ENCODE results near the gene JOSD2.
"Not testable (repeated sequence)": the region's sequence is repeated elsewhere in the genome, so short reads cannot be mapped to it uniquely, and the experiment has no call there.

Gene JOSD2

DNA sequence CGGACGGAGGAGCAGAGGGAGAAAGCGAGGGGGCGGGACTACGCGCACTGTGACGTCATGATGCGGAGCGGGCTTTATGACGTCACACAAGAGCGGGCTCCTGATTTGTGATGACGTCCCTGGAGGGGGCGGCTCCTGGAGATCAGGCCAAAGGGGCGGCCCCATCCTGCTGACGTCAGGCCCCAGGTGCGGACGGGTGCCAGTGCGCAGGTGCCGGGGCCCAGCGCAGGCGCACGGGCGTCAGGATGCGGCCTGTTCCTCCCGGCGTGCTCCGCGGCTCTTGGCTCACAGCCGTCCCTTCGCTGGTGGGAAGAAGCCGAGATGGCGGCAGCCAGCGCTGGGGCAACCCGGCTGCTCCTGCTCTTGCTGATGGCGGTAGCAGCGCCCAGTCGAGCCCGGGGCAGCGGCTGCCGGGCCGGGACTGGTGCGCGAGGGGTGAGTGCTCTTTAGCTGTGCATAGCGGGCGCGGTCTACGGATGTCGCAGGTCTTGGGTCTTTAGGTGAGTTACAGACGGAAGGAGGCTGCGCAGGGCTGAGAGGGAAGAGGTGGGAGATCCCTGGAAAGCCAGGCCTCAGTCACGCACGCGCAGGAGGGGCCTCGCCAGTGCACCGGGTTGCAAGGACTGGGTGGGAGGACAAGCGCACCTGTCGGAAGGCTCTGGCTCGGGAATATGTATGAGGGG, 34.6 kb downstream of the JOSD2 start, which contains the start of the genes EMC10 and GARIN5A:
EMC10 (plus strand) TSS at position 284 of the 683 bp plus-strand sequence; CDS start at position 322, 38 bp downstream.
GARIN5A (minus strand) TSS at position 625 of the 683 bp plus-strand sequence; CDS start at position 165, 460 bp downstream.
- H3K36me3 ChIP-seq: no peaks in the 10 kb centered on the region
- TF ChIP-seq Cebpa-rat (IDR thresholded peaks at IDR 0.05): no peak
- no peak within 1 kb of the TSS for H3K27ac ChIP-seq
- peak within 1 kb of the TSS in 7 of 11 experiments; percentile 16 to 52 (median 29); a peak in 10 of 22 replicates for H3K4me2 ChIP-seq
- H4K20me1 ChIP-seq: no peaks in the 10 kb centered on the region; a peak in 2 of 22 replicates
- H3K9me3 ChIP-seq (replicated peaks in 1 of 11): no peaks in the 10 kb centered on the region
- H3K27me3 ChIP-seq: peaks cover 25 to 41% (median 36%) of the 10 kb centered on the region in 11 experiments
- no peak within 1 kb of the TSS; a peak in 1 of 22 replicates for H3K9ac ChIP-seq
- peak within 1 kb of the TSS in 4 of 10 experiments; percentile 14 to 47 (median 20); a peak in 4 of 20 replicates for H3K4me3 ChIP-seq
- H3K4me1 ChIP-seq: peaks cover 0 to 27% (median 18%) of the 10 kb centered on the region in 10 experiments; a peak in 15 of 20 replicates

DNA sequence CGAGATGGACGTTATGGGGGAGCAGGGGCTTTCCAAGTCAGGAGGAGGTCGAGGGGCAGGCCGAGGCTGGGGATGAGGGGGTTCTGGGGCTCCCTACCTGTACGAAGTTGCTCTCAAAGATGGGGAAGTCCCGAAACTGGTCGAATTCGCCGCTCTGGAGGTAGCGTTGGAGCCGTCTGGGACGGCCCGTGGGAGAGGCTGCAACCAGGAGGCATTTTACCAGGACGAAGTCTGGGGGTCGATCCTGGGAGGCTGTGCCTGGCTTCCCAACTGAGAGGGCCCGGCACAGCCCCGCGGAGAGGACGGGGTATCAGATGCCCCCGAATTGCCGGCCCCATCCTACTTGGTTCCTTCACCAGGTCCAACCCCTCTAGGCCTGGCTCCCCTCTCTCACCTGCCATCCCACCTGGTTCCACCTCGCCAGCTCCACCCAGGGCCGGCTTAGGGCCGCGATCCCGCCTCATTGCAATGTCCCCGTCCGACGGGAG, 35.2 kb downstream of the JOSD2 start:
- Histone ChIP-seq H3K4me1 (peaks cover 0 to 21% (median 12%) of the 10 kb centered on the region in 10 experiments; a peak in 14 of 20 replicates), H3K4me2 (peak overlapping the region in 1 of 11 experiments; percentile 18; a peak in 1 of 22 replicates), H3K4me3 (no peak overlapping the region), H3K9me3 (replicated peaks in 1 of 11) (no peaks in the 10 kb centered on the region), H4K20me1 (no peaks in the 10 kb centered on the region; a peak in 2 of 22 replicates), H3K27ac (no peak overlapping the region), H3K36me3 (no peaks in the 10 kb centered on the region), H3K27me3 (peaks cover 25 to 41% (median 36%) of the 10 kb centered on the region in 11 experiments), H3K9ac (no peak overlapping the region)
- TF ChIP-seq Cebpa-rat (IDR thresholded peaks at IDR 0.05): no peak

DNA sequence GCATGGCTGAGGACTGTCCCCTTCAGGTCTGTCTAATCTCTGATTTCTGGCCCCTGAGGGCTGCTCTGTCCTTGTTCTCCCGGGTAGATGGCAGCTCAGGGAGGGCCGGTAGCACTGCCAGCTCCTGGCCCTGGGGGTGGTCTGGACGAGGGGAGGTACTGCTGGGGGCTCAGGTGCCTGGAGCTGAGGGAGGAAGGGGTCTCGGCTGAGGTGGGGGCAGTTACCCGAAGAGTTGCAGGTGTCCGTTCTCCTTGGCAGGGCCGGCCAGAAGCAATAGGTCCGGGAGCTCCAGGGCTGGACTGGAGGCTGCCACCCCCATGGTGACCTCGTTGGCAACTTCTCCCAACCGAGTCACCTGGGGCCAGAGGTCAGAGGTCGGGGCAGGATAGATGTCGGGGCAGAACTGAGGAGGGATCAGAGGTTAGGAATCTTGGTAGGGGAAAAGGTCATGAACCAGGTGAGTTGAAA, 35.9 kb downstream of the JOSD2 start:
- Histone ChIP-seq H3K9me3 (replicated peaks in 1 of 11) (no peaks in the 10 kb centered on the region), H3K27me3 (peaks cover 25 to 41% (median 36%) of the 10 kb centered on the region in 11 experiments), H3K4me1 (peaks cover 0 to 17% (median 10%) of the 10 kb centered on the region in 10 experiments; a peak in 13 of 20 replicates), H3K9ac (no peak overlapping the region), H4K20me1 (no peaks in the 10 kb centered on the region; a peak in 2 of 22 replicates), H3K4me3 (no peak overlapping the region), H3K36me3 (no peaks in the 10 kb centered on the region), H3K4me2 (no peak overlapping the region), H3K27ac (no peak overlapping the region)
- no peak for TF ChIP-seq Cebpa-rat (IDR thresholded peaks at IDR 0.05)

DNA sequence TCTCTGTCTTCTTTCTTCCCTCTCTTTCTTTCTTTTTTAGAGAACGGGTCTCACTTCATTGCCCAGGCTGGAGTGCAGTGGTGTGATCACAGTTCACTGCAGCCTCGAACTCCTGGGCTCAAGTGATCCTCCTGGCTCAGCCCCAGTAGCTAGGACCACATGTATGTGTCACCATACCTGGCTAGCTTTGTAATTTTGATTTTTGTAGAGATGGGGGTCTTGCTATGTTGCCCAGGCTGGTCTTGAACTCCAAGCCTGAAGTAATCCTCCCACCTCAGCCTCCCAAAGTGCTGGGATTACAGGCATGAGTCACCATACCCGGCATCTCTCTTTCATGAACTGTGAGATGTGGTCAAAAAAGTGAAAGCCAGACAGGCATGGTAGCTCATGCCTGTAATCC, 37.7 kb downstream of the JOSD2 start:
- not testable (repeated sequence) for H3K4me3 ChIP-seq; H3K9ac ChIP-seq; H4K20me1 ChIP-seq; H3K4me1 ChIP-seq; H3K27ac ChIP-seq; H3K4me2 ChIP-seq; H3K9me3 ChIP-seq (replicated peaks in 1 of 11); H3K36me3 ChIP-seq
- peaks cover 25 to 38% (median 34%) of the 10 kb centered on the region in 11 experiments for H3K27me3 ChIP-seq

GRCh38 chr19:50468818-50469217, 42.2 kb downstream of the JOSD2 start:
- H3K9ac ChIP-seq: no peak overlapping the region
- TF ChIP-seq Cebpa-rat (IDR thresholded peaks at IDR 0.05): no peak
- H3K36me3 ChIP-seq: no peaks in the 10 kb centered on the region
- no peak overlapping the region for H3K27ac ChIP-seq
- H3K9me3 ChIP-seq (replicated peaks in 1 of 11): no peaks in the 10 kb centered on the region
- no peaks in the 10 kb centered on the region for H3K27me3 ChIP-seq
- H3K4me2 ChIP-seq: no peak overlapping the region
- H4K20me1 ChIP-seq: no peaks in the 10 kb centered on the region
- H3K4me1 ChIP-seq: peaks cover 0 to 19% (median 0%) of the 10 kb centered on the region in 10 experiments; a peak in 6 of 20 replicates
- H3K4me3 ChIP-seq: no peak overlapping the region

DNA sequence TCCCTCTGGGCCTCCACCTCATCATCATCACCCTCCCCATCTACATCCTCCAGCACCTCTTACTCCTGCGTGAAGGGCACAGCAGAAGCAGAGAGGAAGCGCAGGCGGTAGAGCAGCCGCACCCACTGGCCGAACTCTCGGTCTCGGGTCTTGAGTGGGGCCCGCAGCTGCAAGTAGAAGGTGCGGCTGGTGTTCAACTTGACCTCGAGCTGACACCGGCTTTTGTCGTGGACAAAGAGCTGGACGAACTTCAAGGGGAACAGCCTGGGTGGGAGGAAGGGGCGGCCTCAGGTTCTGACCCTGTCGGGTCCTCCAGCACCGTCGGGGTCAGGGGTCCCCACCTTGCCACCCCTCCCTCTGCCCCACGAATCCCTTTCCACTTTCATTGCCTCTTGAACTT, 43.4 kb downstream of the JOSD2 start:
- no peaks in the 10 kb centered on the region for H3K27me3 ChIP-seq

DNA sequence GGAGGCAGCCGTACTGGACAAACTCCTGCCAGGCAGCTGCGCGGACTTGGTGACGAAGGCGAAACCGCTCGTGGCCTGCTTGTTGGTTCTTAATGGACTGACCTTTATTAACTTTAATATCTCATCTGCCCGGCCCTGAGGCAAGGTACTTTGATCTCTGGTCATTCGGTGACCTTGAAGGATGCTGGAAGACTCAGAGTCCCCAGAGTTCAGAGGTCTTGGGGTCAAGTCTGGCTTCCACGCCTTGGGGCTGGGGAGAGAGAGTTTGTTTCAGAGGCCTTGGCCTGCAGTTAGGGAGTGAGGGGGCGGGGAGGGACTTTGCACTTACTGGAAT, 44.3 kb downstream of the JOSD2 start:
- no peaks in the 10 kb centered on the region for H3K36me3 ChIP-seq
- no peak overlapping the region for H3K9ac ChIP-seq
- H3K9me3 ChIP-seq (replicated peaks in 1 of 11): no peaks in the 10 kb centered on the region
- peak overlapping the region in 3 of 11 experiments; percentile 7 to 17 (median 12); a peak in 2 of 22 replicates for H3K4me2 ChIP-seq
- H3K4me1 ChIP-seq: peaks cover 0 to 18% (median 3%) of the 10 kb centered on the region in 10 experiments; a peak in 12 of 20 replicates
- no peak overlapping the region for H3K27ac ChIP-seq
- no peaks in the 10 kb centered on the region for H4K20me1 ChIP-seq
- H3K4me3 ChIP-seq: no peak overlapping the region
- TF ChIP-seq Cebpa-rat (IDR thresholded peaks at IDR 0.05): no peak
- no peaks in the 10 kb centered on the region for H3K27me3 ChIP-seq

More for the DNA sequence above, 43.4 kb downstream of the JOSD2 start:
- H3K9me3 ChIP-seq (replicated peaks in 1 of 11): no peaks in the 10 kb centered on the region
- H3K4me2 ChIP-seq: 0 out of 22 replicates have a peak overlapping the region, but pooled peaks of 1 of the 11 experiments have one; percentile 17
- H3K9ac ChIP-seq: no peak overlapping the region
- no peaks in the 10 kb centered on the region for H4K20me1 ChIP-seq
- H3K4me1 ChIP-seq: peaks cover 0 to 15% (median 0%) of the 10 kb centered on the region in 10 experiments; a peak in 6 of 20 replicates
- no peak overlapping the region for H3K4me3 ChIP-seq
- H3K27ac ChIP-seq: no peak overlapping the region
- TF ChIP-seq Cebpa-rat (IDR thresholded peaks at IDR 0.05): no peak
- no peaks in the 10 kb centered on the region for H3K36me3 ChIP-seq

DNA sequence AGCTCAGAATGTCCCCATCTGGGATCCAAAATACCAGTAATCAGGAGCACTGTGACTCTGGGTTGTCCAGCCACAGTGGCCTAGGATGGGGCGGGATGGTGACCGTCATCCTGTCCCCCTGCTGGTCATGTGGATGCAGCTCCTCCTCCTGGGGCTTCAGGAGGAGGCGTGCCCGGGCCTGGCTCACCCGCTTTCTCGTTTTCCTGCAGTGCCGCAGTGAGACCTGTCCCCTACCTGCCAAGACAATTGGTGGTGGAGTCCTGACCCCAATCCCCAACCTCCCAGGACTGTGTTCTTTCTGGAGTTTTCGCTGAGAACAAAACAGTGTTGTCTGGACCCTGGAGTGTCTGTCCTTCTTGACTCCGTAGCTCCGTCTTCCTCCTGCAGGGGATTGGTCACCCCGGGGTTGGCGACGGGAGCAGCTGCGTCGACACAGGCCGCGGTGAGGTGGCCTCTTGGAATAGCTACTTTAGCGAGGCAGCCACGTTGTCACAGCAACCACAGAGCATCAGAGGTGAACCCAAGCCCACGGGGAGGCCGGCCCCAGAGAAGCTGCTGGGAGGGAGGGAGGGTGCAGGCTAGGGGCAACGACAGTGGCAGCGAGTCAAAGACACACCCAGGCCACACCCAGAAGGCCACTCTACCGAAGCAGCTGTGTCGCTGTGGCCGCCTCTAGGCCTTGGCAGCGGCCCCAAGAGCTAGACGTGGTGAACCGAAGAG, 44.8 kb downstream of the JOSD2 start:
- Histone ChIP-seq H3K4me3 (no peak overlapping the region), H3K9ac (no peak overlapping the region), H3K27ac (no peak overlapping the region), H3K4me1 (peaks cover 0 to 23% (median 8%) of the 10 kb centered on the region in 10 experiments; a peak in 15 of 20 replicates), H3K9me3 (replicated peaks in 1 of 11) (no peaks in the 10 kb centered on the region), H3K4me2 (peak overlapping the region in 3 of 11 experiments; percentile 7 to 17 (median 12); a peak in 2 of 22 replicates), H3K27me3 (no peaks in the 10 kb centered on the region), H4K20me1 (no peaks in the 10 kb centered on the region), H3K36me3 (no peaks in the 10 kb centered on the region)
- TF ChIP-seq Cebpa-rat (IDR thresholded peaks at IDR 0.05): no peak

- no peak for TF ChIP-seq Cebpa-rat (IDR thresholded peaks at IDR 0.05)
- no peak overlapping the region for H3K27ac ChIP-seq
- H3K36me3 ChIP-seq: no peaks in the 10 kb centered on the region
- no peak overlapping the region for H3K9ac ChIP-seq
- no peak overlapping the region for H3K4me2 ChIP-seq
- H3K9me3 ChIP-seq (replicated peaks in 1 of 11): no peaks in the 10 kb centered on the region
- H4K20me1 ChIP-seq: no peaks in the 10 kb centered on the region
- peaks cover 10 to 34% (median 20%) of the 10 kb centered on the region in 10 experiments for H3K4me1 ChIP-seq
- H3K27me3 ChIP-seq: no peaks in the 10 kb centered on the region
- no peak overlapping the region for H3K4me3 ChIP-seq
Observed at GRCh38 chr19:50465000-50465399, 46.0 kb downstream of the JOSD2 start.
